ENCODE results near the gene DPEP3.
A peak's percentile ranks its signal among the peaks of the same experiment; 100 is the strongest.

Gene DPEP3

GRCh38 chr16:67966549-67967182 is 13.6 kb downstream of the DPEP3 start:
- DNase-seq: peak; percentile 15

DNA sequence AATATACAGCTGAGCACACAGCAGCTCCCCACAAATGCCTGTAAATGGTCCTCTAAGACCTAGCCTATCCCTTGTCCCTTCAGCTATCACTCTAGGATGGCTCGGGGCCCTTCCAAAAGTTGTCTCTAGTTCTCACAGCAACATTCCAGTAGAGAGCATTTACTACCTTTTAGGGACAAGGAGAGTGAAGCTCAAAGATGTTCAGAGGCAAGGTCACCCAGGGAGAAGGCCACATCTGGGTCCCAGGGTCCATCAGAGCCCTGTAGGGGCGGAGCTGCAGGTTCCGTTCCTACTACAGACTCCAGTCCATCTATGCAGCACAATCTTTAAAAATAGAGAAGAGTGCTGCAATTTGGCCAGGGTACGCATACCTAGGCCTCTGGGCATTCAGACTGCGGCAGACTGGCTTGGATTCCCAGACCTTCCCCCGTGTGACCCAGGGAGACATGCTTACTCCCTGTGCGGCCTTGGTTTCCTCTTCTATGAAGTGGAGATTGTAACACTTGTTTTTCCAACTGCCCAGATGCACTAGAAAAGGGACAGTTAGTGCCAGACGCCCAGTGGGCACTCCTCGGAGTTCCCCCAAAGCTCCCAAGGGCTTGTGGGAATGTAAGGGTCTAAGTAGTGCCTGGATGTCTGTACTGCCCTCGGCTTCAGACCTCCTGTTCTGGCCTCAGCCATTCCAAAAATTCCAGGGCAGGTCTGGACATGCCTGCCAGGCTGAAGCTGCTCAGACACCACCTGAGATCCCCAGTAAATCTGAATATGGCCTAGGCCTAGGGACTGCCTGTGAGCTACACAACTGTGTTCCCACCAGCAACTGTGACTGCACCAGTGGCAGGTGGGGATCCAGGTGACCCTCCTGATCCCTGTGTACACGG is 14.4 kb downstream of the DPEP3 start:
- DNase-seq: no peak

DNA sequence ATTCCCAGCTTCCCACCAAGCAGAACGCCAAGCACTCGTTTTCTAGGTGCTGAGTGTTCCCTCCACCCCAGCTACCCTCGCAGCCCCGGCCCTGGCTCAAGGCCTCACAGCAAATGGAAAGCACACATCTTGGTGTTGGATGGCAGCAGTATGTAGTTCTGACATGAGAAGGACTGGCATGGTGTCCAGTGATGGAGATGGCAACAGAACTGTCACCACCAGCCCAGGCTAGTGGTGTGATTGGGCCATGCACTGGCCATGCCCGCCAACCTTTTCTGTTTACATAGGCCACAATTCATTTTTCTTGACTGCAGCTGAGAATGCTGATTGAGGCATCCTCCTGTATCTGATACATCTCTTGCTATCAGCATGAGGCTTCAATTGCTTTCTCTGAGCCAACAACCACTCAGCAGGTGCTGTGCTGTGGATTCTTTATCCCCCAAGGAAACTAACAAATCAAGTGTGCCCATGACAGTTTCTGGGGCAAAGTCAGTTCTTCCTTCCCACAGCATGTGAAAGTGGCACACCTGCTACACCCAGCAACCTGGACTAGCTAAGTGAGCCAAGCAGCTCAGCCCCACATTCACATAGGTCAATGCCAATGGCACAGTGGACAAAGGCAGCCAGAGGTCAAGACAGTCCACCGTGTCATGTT is 15.7 kb downstream of the DPEP3 start:
- DNase-seq: no peak

- no peak for DNase-seq
These were observed 16.5 kb downstream of the DPEP3 start for GRCh38 chr16:67963662-67964321.

DNA sequence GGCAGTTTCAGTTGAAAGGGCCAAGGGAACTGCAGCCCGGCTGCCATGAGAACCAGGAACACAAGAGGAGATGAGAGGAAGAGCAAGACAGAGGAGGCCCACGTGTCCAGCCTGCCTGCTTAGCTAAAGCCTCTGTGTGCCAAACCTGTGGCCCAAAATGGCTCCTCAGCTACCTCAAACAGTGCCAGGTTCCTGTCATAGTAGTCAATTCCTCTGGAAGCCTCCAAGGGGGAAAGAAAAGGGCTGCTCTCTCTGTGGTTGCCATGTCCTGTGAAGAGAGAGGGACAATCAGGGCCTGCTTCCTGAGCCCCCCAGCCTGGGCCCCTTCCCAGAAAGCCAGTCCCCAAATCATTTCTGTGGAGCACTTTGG is 17.0 kb downstream of the DPEP3 start:
- no peak for DNase-seq

DNA sequence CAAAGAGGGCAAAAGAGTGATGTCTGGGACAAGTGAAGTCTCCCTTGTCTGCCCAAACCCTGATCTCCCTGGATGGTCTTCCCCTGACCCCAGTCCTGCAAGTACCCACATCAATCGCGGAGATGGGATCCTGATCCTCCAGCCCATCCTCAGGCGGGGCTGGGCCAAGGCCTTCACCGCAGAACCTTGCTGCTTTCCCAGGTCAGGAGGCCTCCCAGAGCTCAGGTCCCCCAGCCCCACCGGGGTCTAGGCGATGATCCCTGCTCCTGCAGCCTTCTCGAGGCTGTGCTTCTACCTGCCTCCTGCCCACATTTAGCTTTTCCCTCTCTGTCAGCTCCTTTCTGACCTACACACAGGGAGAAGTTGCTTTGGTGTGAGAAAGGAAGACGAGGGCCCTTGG is 18.2 kb downstream of the DPEP3 start:
- no peak for DNase-seq

DNA sequence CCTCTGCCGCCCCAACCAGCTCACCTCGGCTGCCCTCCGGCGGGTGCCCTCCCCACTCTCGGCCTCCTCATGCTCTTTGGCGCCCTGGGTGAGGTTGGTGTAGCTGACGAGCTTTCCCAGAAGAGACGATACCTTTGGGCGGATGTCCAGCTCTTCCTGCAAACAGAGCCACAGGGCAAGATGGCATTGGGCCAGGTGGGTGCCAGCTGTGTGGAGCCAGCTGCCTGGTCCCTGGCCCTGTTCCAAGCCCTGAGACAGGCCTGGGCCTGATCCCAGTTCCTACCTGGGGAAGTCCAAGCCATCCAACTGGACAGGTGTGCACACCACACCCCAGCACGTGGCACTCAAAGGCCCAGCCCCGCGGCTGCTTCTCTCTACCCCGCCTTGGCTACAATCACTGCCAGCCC is 18.7 kb downstream of the DPEP3 start:
- no peak for DNase-seq

- peak; percentile 26 for DNase-seq
These were observed 20.6 kb downstream of the DPEP3 start for GRCh38 chr16:67959536-67960329.

- DNase-seq: no peak
These were observed 22.7 kb downstream of the DPEP3 start for GRCh38 chr16:67957622-67958021.

DNA sequence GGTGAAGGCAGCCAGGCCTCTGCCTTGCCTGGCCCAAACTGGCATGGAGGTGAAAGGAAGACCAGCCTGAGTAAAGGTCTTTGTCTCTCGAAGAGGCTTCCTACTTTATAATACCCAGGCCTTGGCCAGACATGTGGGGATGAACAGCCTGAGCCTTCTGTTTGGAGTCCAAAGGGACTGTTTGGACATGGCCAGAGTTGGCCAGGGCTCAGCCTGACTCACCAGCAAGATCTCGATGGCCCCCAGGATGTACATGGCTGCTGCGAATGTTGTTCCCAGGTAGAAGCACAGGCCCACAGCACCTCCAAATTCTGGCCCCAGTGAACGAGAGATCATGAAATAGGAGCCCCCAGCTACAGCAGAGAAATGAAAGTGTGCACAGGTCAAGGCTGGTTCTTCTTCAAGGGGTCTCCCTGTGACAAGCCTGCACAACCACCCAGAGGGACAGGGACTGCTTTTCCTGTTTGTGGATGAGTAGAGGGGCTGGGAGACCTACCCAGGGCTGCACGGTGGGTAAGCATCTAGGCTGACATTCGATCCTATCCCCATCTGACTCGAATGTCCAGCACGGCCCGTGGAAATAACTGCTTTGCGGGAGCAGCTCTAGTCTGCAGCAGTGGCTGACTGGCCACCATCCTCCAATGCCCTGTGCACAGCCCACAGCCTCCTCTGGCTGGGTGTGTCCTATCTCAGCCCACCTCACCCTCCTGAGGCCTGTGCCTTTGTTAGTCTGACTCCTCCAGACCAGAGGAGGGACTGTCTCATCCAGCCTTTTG is 25.7 kb downstream of the DPEP3 start:
- DNase-seq: no peak

- DNase-seq: no peak
These were observed 26.5 kb downstream of the DPEP3 start for GRCh38 chr16:67953641-67954375.

DNA sequence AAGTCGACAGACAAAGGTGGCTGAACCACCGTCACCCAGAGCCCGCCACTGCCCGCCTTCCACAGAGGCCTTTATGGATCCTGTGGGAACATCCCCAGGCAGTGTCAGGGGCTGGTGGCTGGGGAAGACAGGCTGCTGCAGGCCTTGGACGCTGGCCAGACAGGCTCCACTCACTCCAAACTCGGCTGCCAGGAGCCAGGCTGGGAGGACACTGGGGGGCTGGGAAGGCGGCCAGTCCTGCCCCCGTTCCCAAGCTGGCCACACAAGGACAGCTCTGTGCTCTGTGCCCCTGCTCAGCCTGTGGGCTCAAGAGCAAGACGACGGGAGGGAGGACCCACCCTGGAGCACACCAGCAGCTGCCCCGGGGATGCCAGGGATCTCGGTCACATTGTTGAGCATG is 28.8 kb downstream of the DPEP3 start:
- DNase-seq: no peak

GRCh38 chr16:67950335-67950843 is 29.9 kb downstream of the DPEP3 start:
- no peak for DNase-seq

- DNase-seq: no peak
These were observed 30.7 kb downstream of the DPEP3 start for GRCh38 chr16:67949645-67950044.

GRCh38 chr16:67948015-67948414 is 32.3 kb downstream of the DPEP3 start:
- no peak for DNase-seq

DNA sequence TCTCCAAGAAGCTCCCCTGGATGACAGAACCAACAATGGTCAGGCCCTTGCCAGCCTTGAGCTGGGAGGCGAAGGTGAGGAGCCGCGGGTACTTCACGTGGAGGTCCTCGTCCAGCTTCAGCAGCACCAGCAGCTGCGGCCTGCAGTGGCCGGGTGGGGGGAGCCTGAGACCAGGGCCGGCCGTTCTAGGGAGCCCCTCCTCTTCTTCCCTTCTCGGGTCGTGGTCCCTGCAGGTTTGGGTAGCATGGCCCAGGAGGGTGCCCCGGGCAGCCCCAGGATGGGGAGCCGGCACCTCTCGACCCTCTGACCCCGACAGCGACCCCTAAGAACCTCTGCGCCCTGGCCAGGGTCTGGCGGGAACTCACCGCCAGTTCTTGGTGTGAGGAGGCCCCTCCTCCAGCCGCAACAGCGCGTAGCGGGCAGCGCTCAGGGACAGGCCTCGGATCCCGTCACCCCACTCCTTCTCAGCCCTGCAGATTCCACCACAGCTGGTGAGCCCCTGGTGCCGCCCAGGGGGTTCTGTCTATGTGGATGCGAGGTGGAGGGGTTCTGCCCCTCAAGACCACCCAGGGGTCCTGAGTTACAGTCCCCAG is 33.2 kb downstream of the DPEP3 start:
- DNase-seq: no peak

DNA sequence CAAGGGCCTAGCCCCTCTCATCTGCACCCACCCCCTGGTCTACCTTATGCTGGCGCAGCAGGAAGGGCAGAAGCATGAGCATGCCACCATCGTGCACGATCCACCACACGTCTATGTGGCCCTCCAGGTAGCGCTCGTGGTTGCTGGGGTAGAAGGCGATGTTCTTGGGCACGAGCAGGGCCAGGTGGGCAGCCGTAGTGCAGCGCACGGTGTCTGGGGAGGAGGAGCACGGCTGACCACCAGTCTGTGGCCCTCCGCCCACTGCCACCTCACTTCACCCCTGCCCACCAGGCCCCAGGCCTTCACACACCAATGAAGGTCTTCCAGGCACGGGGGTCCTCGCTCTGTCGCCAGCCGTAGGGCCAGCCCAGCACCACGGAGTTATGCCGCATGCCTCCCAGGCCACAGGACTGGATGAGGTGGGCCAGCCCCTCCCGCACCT is 34.1 kb downstream of the DPEP3 start:
- DNase-seq: no peak

DNA sequence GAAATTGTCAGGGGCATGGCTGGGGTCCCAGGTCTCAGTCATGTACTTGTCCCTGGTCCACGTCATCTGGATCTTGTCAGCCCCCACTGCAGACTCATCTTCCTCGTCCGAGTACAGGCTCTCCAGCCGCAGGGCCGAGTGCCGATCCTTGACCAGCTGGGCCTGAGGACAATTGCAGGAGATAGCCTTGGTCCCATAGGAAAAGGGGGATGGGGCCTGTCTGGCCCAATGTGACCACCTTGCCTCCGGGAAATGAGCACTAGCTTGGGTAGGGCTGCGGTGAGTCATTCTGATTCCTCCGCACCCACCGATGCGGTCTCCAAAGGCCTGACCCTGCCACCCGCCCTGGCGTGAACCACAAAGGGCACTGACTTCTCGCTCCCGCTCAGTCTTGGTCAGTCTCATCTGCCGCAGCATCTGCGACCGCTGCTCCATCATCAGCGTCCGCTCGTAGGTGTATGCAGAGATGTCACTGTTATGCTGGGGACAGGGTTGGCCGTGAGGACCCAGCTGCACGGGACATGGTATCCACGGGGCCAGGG is 34.8 kb downstream of the DPEP3 start:
- DNase-seq: no peak

GRCh38 chr16:67944690-67945391 is 35.5 kb downstream of the DPEP3 start:
- DNase-seq: no peak

Measured in fibroblast of skin of right biceps (primary cell).